HG03280 (cell line): ENCODE measurements around the gene TMEM79.
"Not testable (repeated sequence)": the region's sequence is repeated elsewhere in the genome, so short reads cannot be mapped to it uniquely, and the experiment has no call there.

Experiments
- ATAC-seq: cut with Tn5 transposase; IDR thresholded peaks from one replicate; pipeline ENCODE4 v1.9.1; 2021; ENCODE audit warnings: mild to moderate bottlenecking, moderate library complexity; ENCODE audit not compliant: unreplicated experiment

Gene TMEM79

GRCh38 chr1:156298852-156299357 lies 14.8 kb downstream of the TMEM79 start, which contains the start of gene VHLL:
Gene VHLL (minus strand): TSS chr1:156299307. CDS start chr1:156299189, 118 bp downstream.
- ATAC-seq: no peak

- no peak for ATAC-seq
These were observed 19.1 kb downstream of the TMEM79 start for GRCh38 chr1:156303241-156303640.

GRCh38 chr1:156305215-156305614 lies 21.1 kb downstream of the TMEM79 start:
- no peak for ATAC-seq

DNA sequence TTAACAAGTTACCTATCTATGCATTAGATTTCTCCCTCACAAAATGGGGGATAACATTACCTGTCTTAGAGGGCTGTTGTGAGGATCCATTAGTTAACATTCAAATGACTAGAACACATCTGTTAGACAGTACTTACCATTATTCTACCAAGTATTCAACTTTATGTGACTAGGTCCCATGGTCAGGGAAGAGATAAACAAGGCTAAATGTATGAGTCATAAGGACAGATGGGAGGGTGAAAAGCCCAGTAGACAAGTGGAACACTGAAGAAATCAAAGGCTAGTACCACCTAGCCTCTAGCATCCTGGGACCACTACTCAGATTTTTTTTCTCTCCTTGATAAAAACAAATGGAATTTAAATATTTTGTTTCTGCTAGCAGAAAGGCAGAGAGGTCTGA lies 24.0 kb downstream of the TMEM79 start:
- no peak for ATAC-seq

DNA sequence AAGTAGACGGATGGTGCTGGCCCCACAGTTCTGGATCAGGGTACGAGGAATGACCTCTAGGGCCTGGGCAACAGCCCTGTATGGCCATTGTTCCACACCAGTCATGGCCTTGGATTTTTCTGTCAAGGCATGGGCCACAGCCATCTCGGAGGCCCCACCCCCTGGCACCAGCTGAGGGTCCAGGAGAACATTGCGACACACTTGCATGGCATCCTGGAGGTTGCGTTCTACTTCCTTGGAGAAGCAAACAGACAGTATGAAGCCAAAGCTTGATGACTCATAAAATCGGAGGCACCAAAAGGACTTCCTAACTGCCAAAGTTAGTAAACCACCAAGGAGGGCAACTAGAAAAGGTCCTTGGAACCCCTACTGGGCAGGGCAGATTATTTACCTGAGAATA lies 26.8 kb downstream of the TMEM79 start:
- ATAC-seq: no peak

DNA sequence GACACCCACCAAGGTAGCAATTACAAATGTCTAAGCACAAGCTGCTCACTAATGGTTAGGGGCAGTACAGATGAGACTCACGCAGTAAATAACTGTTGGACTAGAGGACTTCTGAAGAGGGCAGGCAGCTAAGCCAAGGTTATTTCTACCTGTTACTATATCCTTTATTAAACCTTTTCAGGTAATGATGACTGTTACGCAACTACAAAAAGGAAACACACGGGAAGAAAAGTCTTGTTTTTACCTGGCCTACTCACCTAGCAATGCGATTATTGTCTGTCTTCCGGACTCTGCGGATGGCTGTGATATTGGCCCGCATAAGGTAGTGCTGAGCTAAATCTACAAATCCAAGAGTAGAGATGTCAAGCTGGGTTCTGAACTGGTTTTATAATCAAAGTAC lies 32.8 kb downstream of the TMEM79 start:
- ATAC-seq: no peak

DNA sequence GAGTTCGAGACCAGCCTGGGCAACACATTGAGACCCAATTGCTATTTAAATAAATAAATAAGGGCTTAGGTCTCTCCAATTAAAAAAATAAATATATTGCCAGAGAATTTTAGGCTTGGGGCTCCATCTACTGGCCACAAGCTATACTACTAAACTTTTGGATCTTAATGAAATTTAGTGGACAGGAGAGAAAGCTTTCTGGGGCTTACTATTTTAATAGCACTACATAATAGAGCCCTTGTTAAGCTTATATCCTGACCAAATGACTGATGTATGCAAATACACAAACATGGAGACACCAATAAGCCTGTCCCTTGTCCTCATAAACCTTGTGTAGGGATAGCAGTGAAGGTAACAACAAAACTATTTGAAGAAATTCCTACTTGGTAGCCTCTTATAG lies 35.5 kb downstream of the TMEM79 start:
- ATAC-seq: no peak

DNA sequence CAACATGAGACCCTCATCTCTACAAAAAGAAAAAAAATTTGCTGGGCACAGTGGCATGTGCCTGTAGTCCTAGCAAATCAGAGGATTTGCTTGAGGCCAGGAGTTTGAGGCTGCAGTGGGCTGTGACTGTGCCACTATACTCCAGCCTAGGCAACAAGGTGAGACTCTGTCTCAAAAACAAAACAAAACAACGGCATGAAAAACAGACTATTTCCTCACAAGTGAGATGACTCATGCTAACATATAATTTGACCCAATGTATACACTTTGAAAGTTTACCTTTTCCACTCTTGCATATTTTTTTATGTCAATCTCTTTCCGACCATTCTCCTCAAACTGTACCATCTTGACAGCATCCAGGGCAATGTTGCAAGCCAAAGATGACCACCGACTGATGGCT lies 36.4 kb downstream of the TMEM79 start:
- ATAC-seq: no peak

- ATAC-seq: not testable (repeated sequence)
These were observed 39.1 kb downstream of the TMEM79 start for GRCh38 chr1:156323179-156323578.

DNA sequence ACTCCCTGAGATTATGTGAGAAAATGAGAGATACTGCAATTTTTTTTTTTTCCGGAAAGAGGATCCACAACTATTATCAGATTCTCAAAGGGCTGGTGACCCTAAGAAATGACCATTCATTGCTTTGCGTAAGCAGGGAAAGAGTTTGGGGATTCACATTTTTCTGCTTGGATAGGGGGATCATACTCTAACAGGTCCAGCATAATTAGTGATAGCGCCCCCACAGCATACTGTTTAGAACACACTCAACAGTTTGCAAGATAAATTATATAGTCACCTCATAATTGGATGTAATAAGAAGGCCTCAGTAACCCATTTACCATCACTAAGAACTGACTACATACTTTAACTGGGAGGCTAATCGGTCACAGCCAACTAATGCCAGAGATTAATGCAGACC lies 52.1 kb downstream of the TMEM79 start:
- ATAC-seq: no peak

DNA sequence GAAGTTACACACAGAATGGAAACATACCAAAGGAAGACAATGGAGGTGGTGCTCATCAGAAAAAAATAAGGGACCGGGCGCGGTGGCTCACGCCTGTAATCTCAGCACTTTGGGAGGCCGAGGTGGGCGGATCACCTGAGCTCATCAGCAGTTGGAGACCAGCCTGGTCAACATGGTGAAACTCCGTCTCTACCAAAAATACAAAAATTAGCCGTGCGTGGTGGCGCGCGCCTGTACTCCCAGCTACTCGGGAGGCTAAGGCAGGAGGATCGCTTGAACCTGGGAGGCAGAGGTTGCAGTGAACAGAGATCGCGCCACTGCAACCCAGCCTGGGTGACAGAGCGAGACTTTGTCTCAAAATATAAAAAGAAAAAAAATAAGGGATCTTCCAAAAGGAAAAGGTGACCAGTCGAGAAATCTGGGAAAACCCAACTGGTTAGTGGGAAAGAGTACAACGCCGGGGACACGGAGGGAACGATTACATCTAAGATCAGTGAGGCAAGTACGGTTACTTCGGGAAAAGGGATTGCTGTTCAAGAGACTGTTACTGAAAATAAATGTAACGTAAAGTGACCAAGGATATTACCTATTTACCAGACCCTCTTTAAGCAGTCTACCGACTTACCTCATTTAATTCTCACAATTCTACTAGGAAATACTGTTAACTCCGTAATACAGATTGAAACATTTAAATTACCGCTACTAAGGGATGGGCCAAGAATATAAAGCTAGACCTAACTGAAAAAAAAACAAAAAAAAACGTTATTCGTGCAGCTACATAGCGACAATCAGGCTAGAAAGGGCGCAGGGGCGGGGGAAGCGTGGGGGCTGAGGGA lies 53.1 kb downstream of the TMEM79 start:
- no peak for ATAC-seq

GRCh38 chr1:156337888-156338179 lies 53.7 kb downstream of the TMEM79 start:
- ATAC-seq: peak; percentile 1

- peak; percentile 93 for ATAC-seq
These were observed 54.3 kb downstream of the TMEM79 start, which contains the start of the genes CCT3 and TSACC for GRCh38 chr1:156338180-156338976. Gene CCT3 (minus strand): TSS chr1:156338292. CDS start chr1:156338184, 108 bp downstream. Gene TSACC (plus strand): TSS chr1:156338526. CDS start chr1:156339758, 1,232 bp downstream.
